ENCODE results near the gene QRICH1. TPM values are rescaled to one million over a fixed set of nuclear protein-coding genes. Genes with fewer than 3 reads are reported as not detected.

The QRICH1 gene
- total RNA-seq, 4 donors from 2014 or later: 35.8 to 65.6 (median 47.1) TPM

DNA sequence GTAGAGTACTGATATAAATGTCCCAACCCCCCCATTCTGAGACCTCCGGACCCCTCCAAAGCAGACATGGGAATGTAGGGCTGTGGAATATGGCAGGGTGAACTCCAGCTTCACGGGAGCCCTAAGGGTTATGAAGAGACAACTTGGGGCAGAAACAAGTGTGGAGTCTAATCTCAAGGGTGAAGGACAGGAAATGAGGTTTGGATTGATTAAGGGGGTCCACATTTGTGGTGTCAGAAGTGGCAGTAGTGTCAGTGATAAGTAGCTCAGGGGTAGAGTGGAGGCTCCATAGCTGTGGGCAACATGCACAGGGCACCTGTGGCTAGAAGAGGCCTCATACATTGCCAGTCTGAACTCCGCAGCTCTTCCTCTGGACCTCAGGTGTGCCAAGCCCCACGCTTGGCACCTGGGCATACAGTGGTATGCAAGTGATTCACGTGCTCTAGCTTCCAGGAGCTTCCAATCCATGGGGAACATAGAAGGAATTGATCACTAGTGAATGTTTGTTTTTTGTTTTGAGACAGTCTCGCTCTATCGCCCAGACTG is 108.0 kb downstream of the QRICH1 start:
- intact Hi-C loops (cut with DNase I; ENCODE audit: low total_unique reads): no loop called here

DNA sequence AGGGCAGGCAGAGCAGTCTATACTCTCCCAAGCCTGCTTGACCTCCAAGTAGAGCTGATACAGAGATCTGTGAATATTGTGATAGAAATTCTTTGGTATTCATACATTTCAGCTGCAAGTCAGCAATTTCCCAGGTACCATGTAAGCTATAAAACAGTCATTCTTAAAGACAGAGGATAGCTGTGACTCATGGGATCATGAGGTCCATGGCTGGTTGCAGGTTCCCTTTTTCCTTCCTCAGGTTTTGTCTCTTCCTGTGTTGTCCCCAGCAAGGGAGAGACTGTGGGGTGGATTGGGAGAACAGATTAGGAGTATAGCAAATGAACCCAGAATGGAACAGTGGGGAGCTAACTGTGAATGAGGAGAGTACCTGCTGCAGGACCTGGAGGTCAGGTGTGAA is 109.2 kb downstream of the QRICH1 start:
- Histone ChIP-seq H3K27ac (no peak overlapping the region), H3K9me3 (no peaks in the 10 kb centered on the region), H3K27me3 (no peaks in the 10 kb centered on the region), H3K36me3 (peaks cover 8 to 59% of the 10 kb centered on the region in 2 donors), H3K4me1 (peaks cover 5 to 10% of the 10 kb centered on the region in 2 donors), H3K4me3 (no peak overlapping the region)
- TF ChIP-seq CTCF (IDR thresholded peaks at IDR 0.05 in 4 of 5, conservative IDR thresholded peaks at IDR 0.05 in 1 of 5): no peak
- no peak for TF ChIP-seq POLR2A (IDR thresholded peaks at IDR 0.05)
- ATAC-seq (no peak), DNase-seq (no peak)
- in situ Hi-C loops (cut with MboI; ENCODE audit: low sequenced_read_pairs in 4 of 4): no loop called here
- intact Hi-C loops (cut with DNase I; ENCODE audit: low total_unique reads): no loop called here

More for the DNA sequence above, 108.0 kb downstream of the QRICH1 start:
- TF ChIP-seq POLR2A (IDR thresholded peaks at IDR 0.05) (no peak), CTCF (IDR thresholded peaks at IDR 0.05 in 4 of 5, conservative IDR thresholded peaks at IDR 0.05 in 1 of 5) (no peak)
- ATAC-seq (no peak), DNase-seq (no peak)
- Histone ChIP-seq H3K4me3 (no peak overlapping the region), H3K9me3 (no peaks in the 10 kb centered on the region), H3K27me3 (no peaks in the 10 kb centered on the region), H3K27ac (no peak overlapping the region), H3K4me1 (peaks cover 6 to 11% of the 10 kb centered on the region in 2 donors), H3K36me3 (peaks cover 0 to 47% of the 10 kb centered on the region in 2 donors)
- in situ Hi-C loops (cut with MboI; ENCODE audit: low sequenced_read_pairs in 4 of 4): no loop called here

DNA sequence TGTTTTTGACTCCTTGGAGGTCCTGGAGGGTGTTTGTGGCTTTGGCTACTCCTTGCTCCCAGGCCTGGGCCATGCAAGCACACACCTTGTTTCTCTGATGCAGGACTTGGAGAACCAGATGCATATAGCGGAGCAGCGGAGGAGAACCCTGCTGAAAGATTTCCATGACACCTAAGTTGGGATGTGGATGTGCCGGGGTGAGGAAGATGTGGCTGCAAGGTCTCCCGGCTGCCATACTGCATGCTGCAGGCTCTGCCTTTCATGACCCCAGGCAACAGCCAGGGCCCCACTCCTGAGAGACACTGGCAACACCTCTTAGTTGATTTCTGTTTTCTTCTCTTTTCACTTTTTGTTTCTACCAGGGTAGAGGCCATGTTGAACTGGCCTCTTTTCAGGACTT is 110.8 kb downstream of the QRICH1 start:
- H3K9me3 ChIP-seq: no peaks in the 10 kb centered on the region
- intact Hi-C loops (cut with DNase I; ENCODE audit: low total_unique reads) (no loop called here), in situ Hi-C loops (cut with MboI; ENCODE audit: low sequenced_read_pairs in 4 of 4) (no loop called here)
- H3K4me3 ChIP-seq: no peak overlapping the region
- no peaks in the 10 kb centered on the region for H3K27me3 ChIP-seq
- DNase-seq (no peak), ATAC-seq (no peak)
- H3K27ac ChIP-seq: no peak overlapping the region
- TF ChIP-seq POLR2A (IDR thresholded peaks at IDR 0.05) (no peak), CTCF (IDR thresholded peaks at IDR 0.05 in 4 of 5, conservative IDR thresholded peaks at IDR 0.05 in 1 of 5) (no peak)
- H3K4me1 ChIP-seq: no peaks in the 10 kb centered on the region
- H3K36me3 ChIP-seq: peaks cover 8 to 73% of the 10 kb centered on the region in 2 donors

- H3K36me3 ChIP-seq: peaks cover 9 to 77% of the 10 kb centered on the region in 2 donors
- H3K4me1 ChIP-seq: no peaks in the 10 kb centered on the region
- ATAC-seq (no peak), DNase-seq (no peak)
- in situ Hi-C loops (cut with MboI; ENCODE audit: low sequenced_read_pairs in 4 of 4): no loop called here
- no peaks in the 10 kb centered on the region for H3K9me3 ChIP-seq
- TF ChIP-seq POLR2A (IDR thresholded peaks at IDR 0.05) (no peak), CTCF (IDR thresholded peaks at IDR 0.05 in 4 of 5, conservative IDR thresholded peaks at IDR 0.05 in 1 of 5) (no peak)
- no peak overlapping the region for H3K27ac ChIP-seq
- intact Hi-C loops (cut with DNase I; ENCODE audit: low total_unique reads): no loop called here
- H3K27me3 ChIP-seq: no peaks in the 10 kb centered on the region
- H3K4me3 ChIP-seq: no peak overlapping the region
These were observed 111.2 kb downstream of the QRICH1 start for GRCh38 chr3:48982686-48983085.

GRCh38 chr3:48982016-48982415 is 111.9 kb downstream of the QRICH1 start:
- no peak overlapping the region for H3K4me3 ChIP-seq
- no peaks in the 10 kb centered on the region for H3K27me3 ChIP-seq
- intact Hi-C loops (cut with DNase I; ENCODE audit: low total_unique reads): no loop called here
- peaks cover 11 to 84% of the 10 kb centered on the region in 2 donors for H3K36me3 ChIP-seq
- in situ Hi-C loops (cut with MboI; ENCODE audit: low sequenced_read_pairs in 4 of 4): no loop called here
- no peaks in the 10 kb centered on the region for H3K4me1 ChIP-seq
- ATAC-seq: no peak
- TF ChIP-seq POLR2A (IDR thresholded peaks at IDR 0.05): no peak
- no peak for TF ChIP-seq CTCF (IDR thresholded peaks at IDR 0.05 in 4 of 5, conservative IDR thresholded peaks at IDR 0.05 in 1 of 5)
- DNase-seq: no peak
- no peak overlapping the region for H3K27ac ChIP-seq
- no peaks in the 10 kb centered on the region for H3K9me3 ChIP-seq

Measured in gastrocnemius medialis (tissue), 4 donors.